Peyer's patch (tissue), 4 donors: Measurements from ENCODE around the gene REPIN1.

Source experiments
- POLR2A ChIP-seq, 2 donors: fragments of 450-650 bp; IDR thresholded peaks; one replicate each; pipeline ENCODE4 v1.5.1; 2017; ENCODE audit warnings: antibody characterized with exemption in 2 of 2, mild to moderate bottlenecking in 2 of 2, moderate library complexity in 2 of 2
- TF ChIP-seq, protein P1 (sequence below), 6 experiments: fragments of 450-650 bp in 4 of 6; fragments of 200-600 bp in 2 of 6; sonication (generic) in 1 of 6; IDR thresholded peaks; one replicate each; pipeline ENCODE4 v1.5.1; 2017 to 2019; ENCODE audit warnings: antibody characterized with exemption in 6 of 6, mild to moderate bottlenecking in 3 of 6, moderate library complexity in 1 of 6

- TF ChIP-seq, protein P1, sequence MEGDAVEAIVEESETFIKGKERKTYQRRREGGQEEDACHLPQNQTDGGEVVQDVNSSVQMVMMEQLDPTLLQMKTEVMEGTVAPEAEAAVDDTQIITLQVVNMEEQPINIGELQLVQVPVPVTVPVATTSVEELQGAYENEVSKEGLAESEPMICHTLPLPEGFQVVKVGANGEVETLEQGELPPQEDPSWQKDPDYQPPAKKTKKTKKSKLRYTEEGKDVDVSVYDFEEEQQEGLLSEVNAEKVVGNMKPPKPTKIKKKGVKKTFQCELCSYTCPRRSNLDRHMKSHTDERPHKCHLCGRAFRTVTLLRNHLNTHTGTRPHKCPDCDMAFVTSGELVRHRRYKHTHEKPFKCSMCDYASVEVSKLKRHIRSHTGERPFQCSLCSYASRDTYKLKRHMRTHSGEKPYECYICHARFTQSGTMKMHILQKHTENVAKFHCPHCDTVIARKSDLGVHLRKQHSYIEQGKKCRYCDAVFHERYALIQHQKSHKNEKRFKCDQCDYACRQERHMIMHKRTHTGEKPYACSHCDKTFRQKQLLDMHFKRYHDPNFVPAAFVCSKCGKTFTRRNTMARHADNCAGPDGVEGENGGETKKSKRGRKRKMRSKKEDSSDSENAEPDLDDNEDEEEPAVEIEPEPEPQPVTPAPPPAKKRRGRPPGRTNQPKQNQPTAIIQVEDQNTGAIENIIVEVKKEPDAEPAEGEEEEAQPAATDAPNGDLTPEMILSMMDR (IDR thresholded peaks at IDR 0.05), result no peak
- no peak for TF ChIP-seq POLR2A (IDR thresholded peaks at IDR 0.05)
Observed at GRCh38 chr7:150384406-150385301, 16.0 kb downstream of the REPIN1 start.
